Glutamatergic neuron (in vitro differentiated cells): ENCODE data around the gene TTC9B. TPM values are rescaled to one million over a fixed set of nuclear protein-coding genes. Genes with fewer than 3 reads are reported as not detected.

Source experiments
- DNase-seq: peaks from one replicate; pipeline ENCODE4 v3.0.0; 2022
- H3K27ac Mint-ChIP-seq: one replicate; pipeline ENCODE4 v1.8.0; 2020; ENCODE audit warnings: mild to moderate bottlenecking, mixed read lengths, inconsistent platforms; ENCODE audit not compliant: unreplicated experiment
- H3K27me3 Mint-ChIP-seq: one replicate; pipeline ENCODE4 v1.8.0; 2020; ENCODE audit warnings: mild to moderate bottlenecking, moderate library complexity, mixed read lengths, inconsistent platforms; ENCODE audit not compliant: unreplicated experiment
- H3K36me3 Mint-ChIP-seq: one replicate; pipeline ENCODE4 v1.8.0; 2020; ENCODE audit warnings: mild to moderate bottlenecking, mixed read lengths, inconsistent platforms; ENCODE audit not compliant: unreplicated experiment
- H3K4me1 Mint-ChIP-seq: one replicate; pipeline ENCODE4 v1.8.0; 2020; ENCODE audit warnings: mild to moderate bottlenecking, low read depth, mixed read lengths, inconsistent platforms; ENCODE audit not compliant: unreplicated experiment
- H3K4me3 Mint-ChIP-seq: one replicate; pipeline ENCODE4 v1.8.0; 2020; ENCODE audit warnings: mild to moderate bottlenecking, mixed read lengths, inconsistent platforms; ENCODE audit not compliant: unreplicated experiment
- H3K9me3 Mint-ChIP-seq: one replicate; pipeline ENCODE4 v1.8.0; 2020; ENCODE audit warnings: mild to moderate bottlenecking, moderate library complexity, mixed read lengths, inconsistent platforms; ENCODE audit not compliant: unreplicated experiment
- CTCF ChIP-seq: fragments of 200-600 bp; sonication (generic); IDR thresholded peaks from one replicate; pipeline ENCODE4 v1.5.0; 2021; ENCODE audit not compliant: partially characterized antibody, unreplicated experiment
- total RNA-seq: library from RNA; stranded (reverse); fragmentation: NEBNext Ultra II Directional; extraction: Animal tissue kit (Norgen Biotek cat#: 25700); gene quantifications from one replicate; pipeline ENCODE4 v1.2.1, GENCODE V29; 2021; ENCODE audit not compliant: unreplicated experiment

The TTC9B gene
- total RNA-seq, 1 donor from 2014 or later, result 19.5 TPM

GRCh38 chr19:40241125-40241808, 23.1 kb upstream of the TTC9B start:
- DNase-seq, result no peak
- Mint-ChIP-seq H3K9me3 (peaks cover 2% of the 10 kb centered on the region), H3K27ac (no peak overlapping the region), H3K4me3 (no peak overlapping the region), H3K27me3 (peaks cover 6% of the 10 kb centered on the region), H3K4me1 (peaks cover under 1% of the 10 kb centered on the region), H3K36me3 (no peaks in the 10 kb centered on the region)
- TF ChIP-seq CTCF, result no peak

GRCh38 chr19:40240332-40240731, 22.1 kb upstream of the TTC9B start:
- peaks cover 2% of the 10 kb centered on the region for H3K9me3 Mint-ChIP-seq
- H3K27ac Mint-ChIP-seq, result no peak overlapping the region
- H3K27me3 Mint-ChIP-seq, result peaks cover 6% of the 10 kb centered on the region
- H3K4me3 Mint-ChIP-seq, result no peak overlapping the region
- no peak for DNase-seq
- no peaks in the 10 kb centered on the region for H3K36me3 Mint-ChIP-seq
- no peak for TF ChIP-seq CTCF
- H3K4me1 Mint-ChIP-seq, result no peaks in the 10 kb centered on the region

GRCh38 chr19:40239415-40240226, 21.4 kb upstream of the TTC9B start:
- Mint-ChIP-seq H3K36me3 (no peaks in the 10 kb centered on the region), H3K27ac (no peak overlapping the region)
- no peak for TF ChIP-seq CTCF

GRCh38 chr19:40238775-40239174, 20.6 kb upstream of the TTC9B start:
- no peak for TF ChIP-seq CTCF
- peaks cover 2% of the 10 kb centered on the region for H3K9me3 Mint-ChIP-seq
- H3K4me1 Mint-ChIP-seq, result no peaks in the 10 kb centered on the region
- H3K36me3 Mint-ChIP-seq, result no peaks in the 10 kb centered on the region
- H3K27ac Mint-ChIP-seq, result no peak overlapping the region
- peaks cover 6% of the 10 kb centered on the region for H3K27me3 Mint-ChIP-seq
- no peak overlapping the region for H3K4me3 Mint-ChIP-seq
- DNase-seq, result no peak

More at GRCh38 chr19:40239415-40240226, 21.4 kb upstream of the TTC9B start:
- Mint-ChIP-seq H3K4me3 (no peak overlapping the region), H3K9me3 (peaks cover 2% of the 10 kb centered on the region), H3K27me3 (peaks cover 6% of the 10 kb centered on the region), H3K4me1 (no peaks in the 10 kb centered on the region)
- DNase-seq, result no peak

DNA sequence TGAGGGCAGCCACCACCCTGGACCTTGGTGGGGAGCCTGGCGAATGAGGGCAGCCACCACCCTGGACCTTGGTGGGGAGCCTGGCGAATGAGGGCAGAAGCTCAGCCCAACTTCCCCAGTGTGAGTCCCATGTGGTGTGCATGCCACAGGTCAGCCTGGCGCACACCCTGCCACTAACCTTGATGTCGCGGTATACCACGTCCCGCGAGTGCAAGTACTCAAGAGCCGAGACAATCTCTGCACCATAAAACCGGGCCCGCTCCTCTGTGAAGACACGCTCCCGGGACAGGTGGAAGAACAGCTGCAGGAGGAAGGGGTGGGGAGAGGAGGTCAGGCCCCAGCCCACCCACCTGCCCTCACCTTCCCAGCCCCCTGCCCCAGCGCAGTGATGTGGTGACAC, 19.6 kb upstream of the TTC9B start:
- DNase-seq, result no peak
- Mint-ChIP-seq H3K9me3 (peaks cover 2% of the 10 kb centered on the region), H3K27ac (no peak overlapping the region), H3K27me3 (peaks cover 6% of the 10 kb centered on the region), H3K4me1 (no peaks in the 10 kb centered on the region), H3K4me3 (no peak overlapping the region), H3K36me3 (no peaks in the 10 kb centered on the region)
- no peak for TF ChIP-seq CTCF
